Measurements from ENCODE around the gene OBP2B.

GRCh38 chr9:133165452-133165730, 43.7 kb downstream of the OBP2B start:
- TF ChIP-seq EZH2phosphoT487 (IDR thresholded peaks at IDR 0.05; ENCODE audit: insufficient read depth, low read depth) = no peak
- TF ChIP-seq EZH2 (IDR thresholded peaks at IDR 0.05; ENCODE audit: insufficient read depth, poor library complexity, severe bottlenecking) = no peak

Measured in GM23248 (cell line).